Thyroid gland (tissue), 4 donors: ENCODE data around the gene MORN1. TPM values are rescaled to one million over a fixed set of nuclear protein-coding genes. Genes with fewer than 3 reads are reported as not detected.

Source experiments
- DNase-seq, 2 donors: peaks; one replicate each; pipeline ENCODE4 v3.0.0-alpha.2; 2019
- H3K27ac ChIP-seq, 3 donors: fragments of 200-600 bp; sonication (generic); 1 replicate in 2 of 3; 2 replicates in 1 of 3; pipeline ENCODE4 v1.5.1; 2016 to 2019; ENCODE audit warnings: mild to moderate bottlenecking in 1 of 3, moderate library complexity in 1 of 3
- H3K27me3 ChIP-seq: fragments of 200-600 bp; sonication (generic); one replicate; pipeline ENCODE4 v1.5.1; 2019
- H3K36me3 ChIP-seq, 2 donors: fragments of 200-600 bp; sonication (generic); one replicate each; pipeline ENCODE4 v1.5.1; 2016 to 2019
- H3K4me1 ChIP-seq, 2 donors: fragments of 200-600 bp; sonication (generic); one replicate each; pipeline ENCODE4 v1.5.1; 2017 to 2019
- H3K4me3 ChIP-seq, 3 donors: fragments of 200-600 bp; sonication (generic); replicated peaks in 1 of 3; 1 replicate in 2 of 3; 2 replicates in 1 of 3; pipeline ENCODE4 v1.5.1; 2016; ENCODE audit warnings: mild to moderate bottlenecking in 1 of 3
- H3K9me3 ChIP-seq: fragments of 200-600 bp; sonication (generic); one replicate; pipeline ENCODE4 v1.5.1; 2017
- POLR2A ChIP-seq, 2 donors: fragments of 450-650 bp; IDR thresholded peaks; one replicate each; pipeline ENCODE4 v1.6.1; 2017; ENCODE audit warnings: antibody characterized with exemption in 2 of 2, mild to moderate bottlenecking in 2 of 2, moderate library complexity in 1 of 2
- WGBS, 2 donors: methylation state at CpG; one replicate each; pipeline ENCODE4 v1.1.5; 2017; 5-methylcytosine and 5-hydroxymethylcytosine counted together
- intact Hi-C: fragments of 100-400 bp; cut with DNase I; formaldehyde crosslinking; loops from one replicate; pipeline ENCODE4 v1.15.1; 2023
- total RNA-seq, 4 donors: library from RNA; depleted of rRNA; stranded (reverse); fragments of >200 nt; gene quantifications; one replicate each; pipeline ENCODE4 v1.2.3, GENCODE V29; 2016
- TF ChIP-seq, protein P1 (sequence below), 6 experiments: fragments of 200-600 bp in 3 of 6; fragments of 450-650 bp in 3 of 6; sonication (generic) in 3 of 6; IDR thresholded peaks; one replicate each; pipeline ENCODE4 v1.5.1; 2016 to 2019; ENCODE audit warnings: antibody characterized with exemption in 6 of 6, mild to moderate bottlenecking in 2 of 6, inconsistent platforms in 1 of 6, moderate library complexity in 1 of 6

Gene MORN1
- total RNA-seq, 4 donors from 2014 or later: 23.3 to 45.3 (median 33.8) TPM

DNA sequence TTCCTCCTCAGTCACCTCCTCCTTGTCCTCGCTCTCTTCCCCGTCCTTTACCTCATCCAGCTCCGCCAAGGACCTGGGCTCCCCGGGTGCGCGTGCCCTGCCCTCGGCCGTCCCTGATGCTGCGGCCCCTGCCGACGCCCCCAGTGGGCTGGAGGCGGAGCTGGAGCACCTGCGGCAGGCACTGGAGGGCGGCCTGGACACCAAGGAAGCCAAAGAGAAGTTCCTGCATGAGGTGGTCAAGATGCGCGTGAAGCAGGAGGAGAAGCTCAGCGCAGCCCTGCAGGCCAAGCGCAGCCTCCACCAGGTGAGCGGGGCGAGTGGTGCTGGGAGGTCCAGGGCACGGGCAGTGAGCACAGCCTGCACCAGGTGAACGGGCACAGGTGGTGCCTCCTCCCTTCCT lies 87.1 kb downstream of the MORN1 start:
- 92 to 97% methylated on average over 19 to 22 of the region's 22 CpGs for WGBS, 2 donors
- TF ChIP-seq POLR2A (IDR thresholded peaks at IDR 0.05): no peak
- TF ChIP-seq, protein P1, sequence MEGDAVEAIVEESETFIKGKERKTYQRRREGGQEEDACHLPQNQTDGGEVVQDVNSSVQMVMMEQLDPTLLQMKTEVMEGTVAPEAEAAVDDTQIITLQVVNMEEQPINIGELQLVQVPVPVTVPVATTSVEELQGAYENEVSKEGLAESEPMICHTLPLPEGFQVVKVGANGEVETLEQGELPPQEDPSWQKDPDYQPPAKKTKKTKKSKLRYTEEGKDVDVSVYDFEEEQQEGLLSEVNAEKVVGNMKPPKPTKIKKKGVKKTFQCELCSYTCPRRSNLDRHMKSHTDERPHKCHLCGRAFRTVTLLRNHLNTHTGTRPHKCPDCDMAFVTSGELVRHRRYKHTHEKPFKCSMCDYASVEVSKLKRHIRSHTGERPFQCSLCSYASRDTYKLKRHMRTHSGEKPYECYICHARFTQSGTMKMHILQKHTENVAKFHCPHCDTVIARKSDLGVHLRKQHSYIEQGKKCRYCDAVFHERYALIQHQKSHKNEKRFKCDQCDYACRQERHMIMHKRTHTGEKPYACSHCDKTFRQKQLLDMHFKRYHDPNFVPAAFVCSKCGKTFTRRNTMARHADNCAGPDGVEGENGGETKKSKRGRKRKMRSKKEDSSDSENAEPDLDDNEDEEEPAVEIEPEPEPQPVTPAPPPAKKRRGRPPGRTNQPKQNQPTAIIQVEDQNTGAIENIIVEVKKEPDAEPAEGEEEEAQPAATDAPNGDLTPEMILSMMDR (IDR thresholded peaks at IDR 0.05): no peak
- peaks cover 55 to 56% of the 10 kb centered on the region in 2 donors for H3K36me3 ChIP-seq
- intact Hi-C loops: no loop called here
- peaks cover 24 to 26% of the 10 kb centered on the region in 2 donors for H3K4me1 ChIP-seq
- no peak overlapping the region for H3K4me3 ChIP-seq
- H3K27me3 ChIP-seq: no peaks in the 10 kb centered on the region
- H3K27ac ChIP-seq: no peak overlapping the region
- no peaks in the 10 kb centered on the region for H3K9me3 ChIP-seq
- no peak for DNase-seq

DNA sequence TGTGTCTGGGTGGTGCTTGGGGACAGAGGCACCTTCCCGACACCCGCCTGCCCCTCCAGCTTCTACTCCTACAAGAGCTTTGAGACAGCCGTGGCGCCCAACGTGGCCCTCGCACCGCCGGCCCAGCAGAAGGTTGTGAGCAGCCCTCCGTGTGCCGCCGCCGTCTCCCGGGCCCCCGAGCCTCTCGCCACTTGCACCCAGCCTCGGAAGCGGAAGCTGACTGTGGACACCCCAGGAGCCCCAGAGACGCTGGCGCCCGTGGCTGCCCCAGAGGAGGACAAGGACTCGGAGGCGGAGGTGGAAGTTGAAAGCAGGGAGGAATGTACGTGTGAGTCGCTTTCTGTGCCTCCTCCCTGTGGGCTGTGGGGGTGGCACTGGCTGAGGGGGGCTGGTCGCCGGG lies 87.6 kb downstream of the MORN1 start:
- peaks cover 29 to 31% of the 10 kb centered on the region in 2 donors for H3K4me1 ChIP-seq
- TF ChIP-seq, protein P1 (IDR thresholded peaks at IDR 0.05): no peak
- TF ChIP-seq POLR2A (IDR thresholded peaks at IDR 0.05): no peak
- no peaks in the 10 kb centered on the region for H3K27me3 ChIP-seq
- H3K36me3 ChIP-seq: peaks cover 51 to 54% of the 10 kb centered on the region in 2 donors
- no peaks in the 10 kb centered on the region for H3K9me3 ChIP-seq
- H3K27ac ChIP-seq: no peak overlapping the region
- no peak for DNase-seq
- intact Hi-C loops: no loop called here
- H3K4me3 ChIP-seq: no peak overlapping the region
- WGBS, 2 donors: 95% methylated on average over 26 of the region's 26 CpGs; no CpG with 5 or more reads in 1 of the 2 donors

DNA sequence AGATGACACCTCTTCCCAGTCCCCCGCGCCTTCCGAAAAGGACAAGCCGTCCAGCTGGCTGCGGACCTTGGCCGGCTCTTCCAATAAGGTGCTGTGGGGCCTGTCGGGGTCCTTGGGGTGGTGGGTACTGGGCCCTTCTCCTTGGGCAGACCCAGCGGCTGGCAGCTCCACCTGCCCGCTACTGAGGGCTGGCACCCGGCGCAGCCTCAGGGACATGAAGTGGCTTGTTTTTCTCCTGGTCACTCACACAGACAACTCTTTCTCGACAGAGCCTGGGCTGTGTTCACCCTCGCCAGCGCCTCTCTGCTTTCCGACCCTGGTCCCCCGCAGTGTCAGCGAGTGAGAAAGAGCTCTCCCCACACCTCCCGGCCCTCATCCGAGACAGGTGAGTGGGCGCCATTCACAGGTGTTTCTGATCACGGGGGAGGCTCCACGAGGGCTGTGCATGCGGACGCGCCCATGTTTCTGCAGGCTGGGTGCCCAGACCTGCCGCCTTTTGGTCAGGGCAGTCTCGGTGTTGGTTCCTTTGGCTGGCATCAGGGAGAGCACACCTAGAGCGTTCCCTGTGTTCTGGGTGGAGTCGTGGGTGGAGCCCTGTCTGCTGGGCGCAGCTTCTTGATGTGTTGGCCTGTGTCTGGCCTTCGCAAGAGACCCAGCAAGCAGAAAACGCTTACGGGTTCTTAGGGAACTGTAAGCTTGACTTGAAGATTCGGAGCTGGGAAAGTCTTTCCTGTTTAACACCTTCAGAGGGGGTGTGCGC lies 88.2 kb downstream of the MORN1 start:
- intact Hi-C loops: no loop called here
- no peaks in the 10 kb centered on the region for H3K9me3 ChIP-seq
- H3K4me1 ChIP-seq: peaks cover 33 to 35% of the 10 kb centered on the region in 2 donors
- TF ChIP-seq POLR2A (IDR thresholded peaks at IDR 0.05): no peak
- TF ChIP-seq, protein P1 (IDR thresholded peaks at IDR 0.05): no peak
- no peak overlapping the region for H3K4me3 ChIP-seq
- DNase-seq: no peak
- no peaks in the 10 kb centered on the region for H3K27me3 ChIP-seq
- H3K27ac ChIP-seq: no peak overlapping the region
- peaks cover 46 to 48% of the 10 kb centered on the region in 2 donors for H3K36me3 ChIP-seq
- 90 to 91% methylated on average over 30 to 34 of the region's 35 CpGs for WGBS, 2 donors

DNA sequence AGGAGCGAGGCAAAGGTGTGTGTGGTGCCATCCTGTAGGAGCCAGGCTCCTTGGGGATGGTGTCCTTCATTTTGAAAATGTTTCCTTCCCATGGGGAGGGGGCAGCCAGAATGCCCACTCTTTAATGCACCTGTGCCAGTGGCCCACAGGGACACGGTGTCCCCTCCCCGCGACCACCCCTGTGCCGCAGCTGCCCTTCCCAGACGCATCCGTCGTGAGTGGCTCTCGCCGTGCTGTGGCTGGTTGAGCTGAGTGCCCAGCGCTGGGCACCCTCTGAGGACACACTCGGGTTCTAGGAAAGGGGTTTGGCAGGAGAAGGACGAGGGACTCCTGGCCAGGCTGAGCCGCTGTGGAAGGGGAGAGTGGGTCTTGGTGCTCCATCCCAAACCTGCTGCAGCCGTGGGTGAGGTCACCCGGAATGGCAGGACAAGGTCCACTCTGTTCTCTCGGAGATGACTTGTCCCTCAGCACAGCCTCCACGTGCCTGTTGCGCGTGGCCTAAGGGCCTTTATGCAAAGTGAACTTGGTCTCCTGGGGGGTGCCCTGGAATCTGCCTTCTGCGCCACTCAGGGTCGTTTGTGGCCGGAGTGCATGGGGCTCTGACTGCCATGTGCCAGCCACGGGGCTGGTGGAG lies 88.9 kb downstream of the MORN1 start:
- Histone ChIP-seq H3K4me1 (peaks cover 33 to 35% of the 10 kb centered on the region in 2 donors), H3K36me3 (peaks cover 38 to 40% of the 10 kb centered on the region in 2 donors), H3K9me3 (no peaks in the 10 kb centered on the region), H3K27ac (peak overlapping the region in 1 of 3 donors; percentile 79), H3K4me3 (no peak overlapping the region), H3K27me3 (no peaks in the 10 kb centered on the region)
- TF ChIP-seq POLR2A (IDR thresholded peaks at IDR 0.05): no peak
- TF ChIP-seq, protein P1 (IDR thresholded peaks at IDR 0.05): no peak
- intact Hi-C loops: no loop called here
- no peak for DNase-seq
- 87 to 100% methylated on average over 1 to 21 of the region's 24 CpGs for WGBS, 2 donors
